ENCODE measurements around the gene LBHD1.
A peak's percentile ranks its signal among the peaks of the same experiment; 100 is the strongest.
"Not testable (repeated sequence)": the region's sequence is repeated elsewhere in the genome, so short reads cannot be mapped to it uniquely, and the experiment has no call there.

The LBHD1 gene

GRCh38 chr11:62680825-62681240 lies 8.8 kb upstream of the LBHD1 start:
- peaks cover 39% of the 10 kb centered on the region for H3K4me1 Mint-ChIP-seq
- no peaks in the 10 kb centered on the region for H3K27me3 Mint-ChIP-seq
- no peaks in the 10 kb centered on the region for H3K9me3 Mint-ChIP-seq
- peak; percentile 61 for DNase-seq
- H3K4me3 Mint-ChIP-seq = peak overlapping the region; percentile 6
- peaks cover 20% of the 10 kb centered on the region for H3K36me3 Mint-ChIP-seq
- H3K27ac Mint-ChIP-seq = peak overlapping the region; percentile 49
- CTCF ChIA-PET = interaction anchor here (0.6 to 3.1 kb wide), 20 partner anchors 9 to 340 kb away, joined by 3 to 40 read pairs (median 4); partner anchors contain the start of genes BSCL2, C11orf98, CSKMT and GNG3

GRCh38 chr11:62678770-62679696 lies 7.0 kb upstream of the LBHD1 start, which contains the start of gene UBXN1:
UBXN1 (minus strand) TSS chr11:62679073; CDS start chr11:62678923, 150 bp downstream.
- Mint-ChIP-seq H3K9me3 (no peaks in the 10 kb centered on the region), H3K27ac (peak within 1 kb of the TSS; percentile 90), H3K36me3 (peaks cover 26% of the 10 kb centered on the region), H3K4me3 (peak within 1 kb of the TSS; percentile 88), H3K27me3 (no peaks in the 10 kb centered on the region), H3K4me1 (peaks cover 47% of the 10 kb centered on the region)
- CTCF ChIA-PET = interaction anchor here (0.7 to 3.1 kb wide), 6 partner anchors 11 to 112 kb away, joined by 3 to 40 read pairs (median 7); partner anchors contain the start of genes BSCL2, GNG3 and LRRN4CL
- peak; percentile 92 for DNase-seq

DNA sequence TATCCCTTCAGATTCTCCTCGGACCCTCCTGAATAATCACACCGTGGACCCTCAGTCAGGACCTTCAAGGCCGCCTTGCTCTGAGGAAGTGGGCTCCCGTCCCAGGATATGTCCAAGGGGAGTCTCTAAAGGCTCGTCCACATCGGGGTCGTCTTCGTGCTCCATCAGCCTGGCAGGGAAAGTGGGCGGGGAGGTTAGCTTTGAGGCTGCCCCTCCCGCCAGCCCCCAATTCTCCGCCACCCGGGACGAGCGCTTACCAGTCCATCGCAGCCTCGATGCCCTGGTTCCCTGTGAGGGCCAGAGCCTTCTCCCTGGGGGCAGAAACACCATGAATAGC lies 6.3 kb upstream of the LBHD1 start:
- no peaks in the 10 kb centered on the region for H3K27me3 Mint-ChIP-seq
- peak overlapping the region; percentile 90 for H3K27ac Mint-ChIP-seq
- peak overlapping the region; percentile 88 for H3K4me3 Mint-ChIP-seq
- CTCF ChIA-PET = no interaction called here
- peaks cover 31% of the 10 kb centered on the region for H3K36me3 Mint-ChIP-seq
- no peaks in the 10 kb centered on the region for H3K9me3 Mint-ChIP-seq
- DNase-seq = no peak
- H3K4me1 Mint-ChIP-seq = peaks cover 52% of the 10 kb centered on the region

DNA sequence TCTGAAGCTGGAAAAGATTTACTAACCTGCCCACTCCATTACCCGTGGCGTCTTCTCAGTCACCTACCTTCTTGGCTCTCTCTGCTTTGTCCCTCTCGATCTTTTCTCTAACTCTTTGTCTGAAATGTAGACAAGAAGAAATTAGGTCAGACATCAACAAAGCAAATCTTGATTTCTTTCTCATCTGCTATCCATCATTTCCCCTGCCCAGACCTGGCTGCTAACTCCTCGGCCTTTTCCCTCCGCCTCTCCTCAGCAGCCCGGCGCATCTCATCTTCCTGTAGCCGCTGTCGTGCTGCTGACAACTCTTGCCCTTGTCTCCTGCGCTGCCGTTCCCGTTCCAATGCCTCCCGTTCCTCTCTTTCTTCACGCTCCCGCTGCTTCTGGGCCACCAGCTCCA lies 5.6 kb upstream of the LBHD1 start:
- Mint-ChIP-seq H3K4me1 (peaks cover 58% of the 10 kb centered on the region), H3K36me3 (peaks cover 32% of the 10 kb centered on the region), H3K27me3 (no peaks in the 10 kb centered on the region), H3K4me3 (peak overlapping the region; percentile 88), H3K9me3 (no peaks in the 10 kb centered on the region), H3K27ac (peak overlapping the region; percentile 90)
- CTCF ChIA-PET = interaction anchor here (0.7 to 0.8 kb wide), 3 partner anchors 44 to 204 kb away, joined by 3 to 5 read pairs (median 3); partner anchors contain the start of gene SLC3A2
- no peak for DNase-seq

- no peak for DNase-seq
- Mint-ChIP-seq H3K36me3 (peaks cover 35% of the 10 kb centered on the region), H3K27me3 (no peaks in the 10 kb centered on the region), H3K4me3 (peak overlapping the region; percentile 88), H3K4me1 (peaks cover 64% of the 10 kb centered on the region), H3K27ac (peak overlapping the region; percentile 51), H3K9me3 (no peaks in the 10 kb centered on the region)
- CTCF ChIA-PET = interaction anchor here (0.7 to 0.8 kb wide), 3 partner anchors 44 to 204 kb away, joined by 3 to 5 read pairs (median 3); partner anchors contain the start of gene SLC3A2
Observed at GRCh38 chr11:62677156-62677555, 5.1 kb upstream of the LBHD1 start.

GRCh38 chr11:62676698-62677097 lies 4.6 kb upstream of the LBHD1 start:
- DNase-seq = no peak
- Mint-ChIP-seq H3K27ac (peak overlapping the region; percentile 12), H3K9me3 (no peaks in the 10 kb centered on the region), H3K27me3 (no peaks in the 10 kb centered on the region), H3K36me3 (peaks cover 36% of the 10 kb centered on the region), H3K4me1 (peaks cover 65% of the 10 kb centered on the region), H3K4me3 (peak overlapping the region; percentile 88)
- CTCF ChIA-PET = interaction anchor here (0.8 to 1.2 kb wide), 2 partner anchors 17 to 69 kb away, joined by 3 read pairs; no protein-coding TSS in a partner anchor

GRCh38 chr11:62675415-62675814 lies 3.3 kb upstream of the LBHD1 start:
- peaks cover 36% of the 10 kb centered on the region for H3K36me3 Mint-ChIP-seq

DNA sequence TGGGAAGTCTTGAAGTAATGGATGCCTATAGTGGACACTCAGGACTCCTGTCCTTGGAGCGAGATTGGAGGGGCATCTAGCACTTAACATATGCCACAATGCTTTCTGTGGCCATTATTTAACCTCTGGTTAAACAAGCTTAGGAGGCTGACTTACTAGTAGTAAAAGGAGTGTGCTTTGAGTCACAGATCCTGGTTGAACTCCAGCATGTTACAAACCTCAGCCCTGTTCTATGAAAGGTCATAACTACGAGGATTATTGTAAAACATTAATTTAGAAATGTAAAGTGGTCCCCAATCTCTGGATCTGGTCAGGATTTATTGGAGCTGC lies 1.1 kb upstream of the LBHD1 start:
- peaks cover 37% of the 10 kb centered on the region for H3K36me3 Mint-ChIP-seq
- H3K4me1 Mint-ChIP-seq = peaks cover 71% of the 10 kb centered on the region
- peak overlapping the region; percentile 96 for H3K27ac Mint-ChIP-seq
- H3K27me3 Mint-ChIP-seq = no peaks in the 10 kb centered on the region
- no peak for DNase-seq
- CTCF ChIA-PET = interaction anchor here (0.6 to 1.2 kb wide), 2 partner anchors 21 to 50 kb away, joined by 3 to 4 read pairs; no protein-coding TSS in a partner anchor
- no peaks in the 10 kb centered on the region for H3K9me3 Mint-ChIP-seq
- peak overlapping the region; percentile 81 for H3K4me3 Mint-ChIP-seq

More at GRCh38 chr11:62675415-62675814, 3.3 kb upstream of the LBHD1 start:
- not testable (repeated sequence) for DNase-seq, H3K9me3 Mint-ChIP-seq, H3K4me3 Mint-ChIP-seq, H3K27me3 Mint-ChIP-seq, H3K27ac Mint-ChIP-seq
- H3K4me1 Mint-ChIP-seq = peaks cover 65% of the 10 kb centered on the region
- CTCF ChIA-PET = interaction anchor here (0.9 to 2.1 kb wide), 3 partner anchors 19 to 64 kb away, joined by 3 to 8 read pairs (median 3); no protein-coding TSS in a partner anchor

- H3K4me1 Mint-ChIP-seq = peaks cover 71% of the 10 kb centered on the region
- H3K36me3 Mint-ChIP-seq = peaks cover 33% of the 10 kb centered on the region
- DNase-seq = no peak
- no peaks in the 10 kb centered on the region for H3K9me3 Mint-ChIP-seq
- CTCF ChIA-PET = interaction anchor here (1.5 kb wide), 1 partner anchor 10 kb away, joined by 5 read pairs; no protein-coding TSS in a partner anchor
- peak overlapping the region; percentile 81 for H3K4me3 Mint-ChIP-seq
- H3K27me3 Mint-ChIP-seq = no peaks in the 10 kb centered on the region
- peak overlapping the region; percentile 96 for H3K27ac Mint-ChIP-seq
Observed at GRCh38 chr11:62671236-62671607, 845 bp downstream of the LBHD1 start.

GRCh38 chr11:62669420-62670161 lies 2.5 kb downstream of the LBHD1 start:
- H3K4me1 Mint-ChIP-seq = peaks cover 67% of the 10 kb centered on the region
- H3K27me3 Mint-ChIP-seq = peaks cover 7% of the 10 kb centered on the region
- CTCF ChIA-PET = no interaction called here
- H3K27ac Mint-ChIP-seq = peak overlapping the region; percentile 96
- no peaks in the 10 kb centered on the region for H3K9me3 Mint-ChIP-seq
- H3K36me3 Mint-ChIP-seq = peaks cover 34% of the 10 kb centered on the region
- DNase-seq = no peak
- peak overlapping the region; percentile 14 for H3K4me3 Mint-ChIP-seq

- Mint-ChIP-seq H3K9me3 (no peaks in the 10 kb centered on the region), H3K36me3 (peaks cover 36% of the 10 kb centered on the region), H3K27me3 (peaks cover 7% of the 10 kb centered on the region), H3K4me3 (peak overlapping the region; percentile 96), H3K4me1 (peaks cover 64% of the 10 kb centered on the region), H3K27ac (peak overlapping the region; percentile 19)
- DNase-seq = no peak
- CTCF ChIA-PET = interaction anchor here (0.9 to 1.5 kb wide), 4 partner anchors 54 to 87 kb away, joined by 3 to 4 read pairs (median 4); partner anchors contain the start of genes EML3, MTA2 and ROM1
Observed at GRCh38 chr11:62667460-62667859, 4.6 kb downstream of the LBHD1 start.

- CTCF ChIA-PET = interaction anchor here (1.2 to 3.1 kb wide), 6 partner anchors 11 to 65 kb away, joined by 4 to 17 read pairs (median 6); partner anchors contain the start of genes EML3, MTA2 and ROM1
- DNase-seq = no peak
- no peaks in the 10 kb centered on the region for H3K9me3 Mint-ChIP-seq
- peaks cover 60% of the 10 kb centered on the region for H3K4me1 Mint-ChIP-seq
- peak overlapping the region; percentile 90 for H3K27ac Mint-ChIP-seq
- H3K27me3 Mint-ChIP-seq = peaks cover 7% of the 10 kb centered on the region
- H3K4me3 Mint-ChIP-seq = peak overlapping the region; percentile 96
- H3K36me3 Mint-ChIP-seq = peaks cover 35% of the 10 kb centered on the region
Observed at GRCh38 chr11:62666259-62666926, 5.7 kb downstream of the LBHD1 start.

GRCh38 chr11:62665599-62666258 lies 6.3 kb downstream of the LBHD1 start:
- CTCF ChIA-PET = interaction anchor here (0.8 to 3.1 kb wide), 12 partner anchors 10 to 216 kb away, joined by 3 to 17 read pairs (median 4); partner anchors contain the start of genes GANAB, SLC3A2, TAF6L and TUT1
- Mint-ChIP-seq H3K27me3 (peaks cover 7% of the 10 kb centered on the region), H3K27ac (peak overlapping the region; percentile 90), H3K4me3 (peak overlapping the region; percentile 96), H3K36me3 (peaks cover 37% of the 10 kb centered on the region), H3K4me1 (peaks cover 54% of the 10 kb centered on the region), H3K9me3 (no peaks in the 10 kb centered on the region)
- peak; percentile 67 for DNase-seq

Data from activated naive CD4-positive, alpha-beta T cell treated with anti-CD3 and anti-CD28 coated beads, Interleukin-2, amount 10 ng/mL, durations not matched to agents 7 days and 5 days (primary cell).